ENCODE results near the gene GDF15. TPM values are rescaled to one million over a fixed set of nuclear protein-coding genes. Genes with fewer than 3 reads are reported as not detected.
A peak's percentile ranks its signal among the peaks of the same experiment; 100 is the strongest.
"Not testable (repeated sequence)": the region's sequence is repeated elsewhere in the genome, so short reads cannot be mapped to it uniquely, and the experiment has no call there.

The GDF15 gene
- total RNA-seq, 1 donor from 2014 or later = 528 TPM

GRCh38 chr19:18362934-18363542, 22.9 kb upstream of the GDF15 start:
- DNase-seq (ENCODE audit: extremely low read depth, low read depth, low spot score) = no peak

- no peak for DNase-seq (ENCODE audit: extremely low read depth, low read depth, low spot score)
These were observed 22.2 kb upstream of the GDF15 start for GRCh38 chr19:18363787-18364186.

- DNase-seq (ENCODE audit: extremely low read depth, low read depth, low spot score) = not testable (repeated sequence)
These were observed 21.6 kb upstream of the GDF15 start for GRCh38 chr19:18364277-18364825.

- DNase-seq (ENCODE audit: extremely low read depth, low read depth, low spot score) = peak; percentile 100
These were observed 21.0 kb upstream of the GDF15 start for GRCh38 chr19:18364826-18365528.

GRCh38 chr19:18366021-18366435, 19.9 kb upstream of the GDF15 start:
- no peak for DNase-seq (ENCODE audit: extremely low read depth, low read depth, low spot score)

- no peak for DNase-seq (ENCODE audit: extremely low read depth, low read depth, low spot score)
These were observed 17.3 kb upstream of the GDF15 start for GRCh38 chr19:18368504-18369222.

- no peak for DNase-seq (ENCODE audit: extremely low read depth, low read depth, low spot score)
These were observed 12.5 kb upstream of the GDF15 start for GRCh38 chr19:18373407-18373891.

- DNase-seq (ENCODE audit: extremely low read depth, low read depth, low spot score) = peak; percentile 80
These were observed 11.9 kb upstream of the GDF15 start for GRCh38 chr19:18373892-18374629.

- no peak for DNase-seq (ENCODE audit: extremely low read depth, low read depth, low spot score)
These were observed 8.9 kb upstream of the GDF15 start for GRCh38 chr19:18377026-18377425.

- DNase-seq (ENCODE audit: extremely low read depth, low read depth, low spot score) = no peak
These were observed 5.9 kb upstream of the GDF15 start for GRCh38 chr19:18379803-18380747.

- DNase-seq (ENCODE audit: extremely low read depth, low read depth, low spot score) = no peak
These were observed 5.1 kb upstream of the GDF15 start for GRCh38 chr19:18380843-18381242.

GRCh38 chr19:18383622-18384021, 2.3 kb upstream of the GDF15 start:
- not testable (repeated sequence) for DNase-seq (ENCODE audit: extremely low read depth, low read depth, low spot score)

- no peak for DNase-seq (ENCODE audit: extremely low read depth, low read depth, low spot score)
These were observed 1.2 kb upstream of the GDF15 start for GRCh38 chr19:18384775-18385174.

GRCh38 chr19:18385359-18385674, 641 bp upstream of the GDF15 start:
- DNase-seq (ENCODE audit: extremely low read depth, low read depth, low spot score) = no peak

GRCh38 chr19:18386543-18387271, 749 bp downstream of the GDF15 start:
- DNase-seq (ENCODE audit: extremely low read depth, low read depth, low spot score) = no peak

- DNase-seq (ENCODE audit: extremely low read depth, low read depth, low spot score) = no peak
These were observed 2.4 kb downstream of the GDF15 start for GRCh38 chr19:18388100-18388959.

GRCh38 chr19:18388960-18389725, 3.2 kb downstream of the GDF15 start:
- no peak for DNase-seq (ENCODE audit: extremely low read depth, low read depth, low spot score)

GRCh38 chr19:18389726-18390064, 3.7 kb downstream of the GDF15 start:
- DNase-seq (ENCODE audit: extremely low read depth, low read depth, low spot score) = no peak
